ENCODE results near the gene CCDC88C. TPM values are rescaled to one million over a fixed set of nuclear protein-coding genes. Genes with fewer than 3 reads are reported as not detected.

The CCDC88C gene
- total and polyA plus RNA-seq, 12 donors: 1.5 to 6.5 (median 3.4) TPM

DNA sequence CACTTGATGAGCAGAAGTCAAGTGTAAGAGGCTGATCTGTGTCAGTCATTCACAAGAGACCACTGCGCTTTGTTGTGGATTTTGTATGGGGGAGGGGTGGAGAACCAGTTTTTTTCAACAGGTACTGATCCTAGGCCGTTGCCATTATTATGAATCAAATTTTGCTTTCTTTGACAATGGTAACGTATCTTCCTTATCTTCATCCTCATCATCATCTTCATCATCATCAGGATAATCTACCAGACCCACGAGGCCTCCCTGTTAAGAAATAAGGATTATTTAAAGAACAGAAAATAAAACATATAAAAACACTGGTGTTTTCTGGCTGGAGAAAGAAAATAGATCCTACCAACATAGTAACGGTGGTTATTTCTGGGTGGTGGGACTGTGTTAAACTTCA is 41.0 kb upstream of the CCDC88C start:
- H3K36me3 ChIP-seq (replicated peaks in 1 of 2): peaks cover 4 to 77% of the 10 kb centered on the region in 2 donors
- intact Hi-C loops (cut with DNase I): no loop called here

DNA sequence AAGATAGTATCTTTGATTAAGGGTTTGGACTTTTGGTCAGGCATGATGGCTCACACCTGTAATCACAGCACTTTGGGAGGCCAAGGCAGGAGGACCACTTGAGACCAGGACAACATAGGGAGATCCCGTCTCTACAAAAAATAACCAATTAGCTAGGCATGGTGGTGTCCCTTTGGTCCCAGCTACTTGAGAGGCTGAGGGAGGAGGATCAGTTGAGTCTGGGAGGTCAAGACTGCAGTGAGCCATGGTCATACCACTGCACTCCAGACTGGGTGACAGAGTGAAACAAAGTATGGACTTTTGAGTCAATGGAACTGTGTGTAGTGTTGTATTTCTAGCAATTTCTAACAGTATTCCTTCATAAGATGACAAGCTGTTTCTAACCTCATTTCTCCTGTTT is 38.7 kb upstream of the CCDC88C start:
- Histone ChIP-seq H3K9me3 (replicated peaks in 1 of 3) (no peaks in the 10 kb centered on the region), H3K4me1 (replicated peaks in 1 of 2) (no peaks in the 10 kb centered on the region), H3K27me3 (no peaks in the 10 kb centered on the region), H3K27ac (no peak overlapping the region), H3K4me3 (no peak overlapping the region), H3K36me3 (replicated peaks in 1 of 2) (peaks cover 4 to 56% of the 10 kb centered on the region in 2 donors)
- intact Hi-C loops (cut with DNase I): no loop called here
- TF ChIP-seq CTCF (IDR thresholded peaks at IDR 0.05) (no peak), POLR2A (IDR thresholded peaks at IDR 0.05) (no peak)
- WGBS, 4 donors: 96 to 100% (median 100%) methylated on average over 1 of the region's 1 CpG
- no peak for DNase-seq

More for the DNA sequence above, 41.0 kb upstream of the CCDC88C start:
- H3K27ac ChIP-seq: no peak overlapping the region
- DNase-seq: no peak
- H3K4me3 ChIP-seq: no peak overlapping the region
- H3K27me3 ChIP-seq: no peaks in the 10 kb centered on the region
- H3K9me3 ChIP-seq (replicated peaks in 1 of 3): no peaks in the 10 kb centered on the region
- TF ChIP-seq CTCF (IDR thresholded peaks at IDR 0.05): no peak
- TF ChIP-seq POLR2A (IDR thresholded peaks at IDR 0.05): no peak
- WGBS, 4 donors: 90 to 92% (median 91%) methylated on average over 5 of the region's 5 CpGs
- no peaks in the 10 kb centered on the region for H3K4me1 ChIP-seq (replicated peaks in 1 of 2)

- Histone ChIP-seq H3K4me1 (replicated peaks in 1 of 2) (no peaks in the 10 kb centered on the region), H3K4me3 (no peak overlapping the region), H3K36me3 (replicated peaks in 1 of 2) (peaks cover 0 to 39% of the 10 kb centered on the region in 2 donors), H3K27me3 (no peaks in the 10 kb centered on the region), H3K27ac (no peak overlapping the region), H3K9me3 (replicated peaks in 1 of 3) (no peaks in the 10 kb centered on the region)
- 92 to 100% (median 97%) methylated on average over 3 of the region's 3 CpGs for WGBS, 4 donors
- TF ChIP-seq POLR2A (IDR thresholded peaks at IDR 0.05) (no peak), CTCF (IDR thresholded peaks at IDR 0.05) (no peak)
- DNase-seq: no peak
- intact Hi-C loops (cut with DNase I): no loop called here
These were observed 37.0 kb upstream of the CCDC88C start for GRCh38 chr14:91454580-91454979.

DNA sequence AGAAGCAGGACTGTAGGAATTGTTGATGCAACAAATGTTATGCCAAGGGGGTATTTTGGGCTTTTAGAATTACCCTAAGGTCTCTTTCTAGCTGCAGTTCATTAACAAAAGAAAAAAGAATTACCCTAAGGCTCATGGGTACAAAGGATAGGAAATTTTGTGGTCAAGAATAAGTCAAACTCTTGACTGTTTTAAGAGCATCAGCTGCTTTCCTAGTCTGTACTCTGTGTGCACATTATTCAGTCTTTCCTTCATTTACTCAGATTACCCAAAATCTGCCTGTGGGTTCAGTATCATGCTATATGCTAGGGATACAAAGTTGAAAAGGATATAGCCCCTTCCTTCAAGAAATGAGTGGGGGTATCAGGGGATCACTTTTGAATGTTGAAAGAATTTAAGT is 36.5 kb upstream of the CCDC88C start:
- no peaks in the 10 kb centered on the region for H3K4me1 ChIP-seq (replicated peaks in 1 of 2)
- no peak overlapping the region for H3K4me3 ChIP-seq
- H3K27ac ChIP-seq: no peak overlapping the region
- H3K9me3 ChIP-seq (replicated peaks in 1 of 3): no peaks in the 10 kb centered on the region
- TF ChIP-seq POLR2A (IDR thresholded peaks at IDR 0.05) (no peak), CTCF (IDR thresholded peaks at IDR 0.05) (no peak)
- peaks cover 0 to 36% of the 10 kb centered on the region in 2 donors for H3K36me3 ChIP-seq (replicated peaks in 1 of 2)
- no peak for DNase-seq
- intact Hi-C loops (cut with DNase I): no loop called here
- H3K27me3 ChIP-seq: no peaks in the 10 kb centered on the region
